SH-SY5Y (cell line): Measurements from ENCODE around the gene MTUS2.

ENCODE experiments used
- GATA2 ChIP-seq: IDR thresholded peaks from 2 replicates; pipeline ENCODE4 v1.6.1; 2011; ENCODE audit warnings: mild to moderate bottlenecking, low read depth, low read length
- GATA3 ChIP-seq: IDR thresholded peaks from 2 replicates; pipeline ENCODE4 v1.6.1; 2011; ENCODE audit warnings: low read depth, mild to moderate bottlenecking, low read length, moderate library complexity

DNA sequence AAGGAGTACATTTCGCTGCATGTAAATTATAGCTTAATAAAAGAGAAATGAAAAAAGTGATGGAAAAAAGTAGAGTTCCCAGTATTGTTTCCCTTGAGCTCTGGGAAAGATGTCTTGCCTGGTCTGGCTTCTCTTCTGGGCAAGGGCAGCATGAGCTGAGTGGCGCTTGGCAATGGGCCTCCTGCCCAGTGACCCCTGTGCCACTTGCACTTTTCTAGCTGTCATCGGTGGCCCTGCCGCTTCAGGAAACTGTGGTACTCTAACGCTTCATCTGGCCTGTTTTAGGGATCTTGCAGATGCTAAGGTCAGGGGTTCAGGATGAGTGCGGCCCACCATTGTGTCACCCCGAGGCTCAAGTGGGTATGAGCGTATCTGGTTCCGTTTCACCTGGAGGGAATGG lies 161.4 kb downstream of the MTUS2 start:
- no peak for TF ChIP-seq GATA2
- TF ChIP-seq GATA3 = no peak
